ENCODE measurements around the gene PRR36. TPM values are rescaled to one million over a fixed set of nuclear protein-coding genes. Genes with fewer than 3 reads are reported as not detected.

PRR36 gene
- total RNA-seq, 6 donors from 2014 or later = 0.46 to 9.4 (median 2.7) TPM

GRCh38 chr19:7904074-7905020 is 30.2 kb upstream of the PRR36 start:
- peak overlapping the region; percentile 86 to 93 (median 91) for H3K27ac ChIP-seq
- 24 to 31% methylated on average over 22 to 30 of the region's 68 CpGs for WGBS, 2 donors
- peaks cover 0 to 22% (median 15%) of the 10 kb centered on the region in 4 donors for H3K36me3 ChIP-seq
- peak overlapping the region; percentile 71 to 99 (median 92) for H3K4me3 ChIP-seq
- H3K9me3 ChIP-seq = no peaks in the 10 kb centered on the region
- no peaks in the 10 kb centered on the region for H3K27me3 ChIP-seq
- peaks cover 31 to 44% (median 33%) of the 10 kb centered on the region in 4 donors for H3K4me1 ChIP-seq
- ATAC-seq (ENCODE audit: low FRiP score in 2 of 2) (peak in 1 of 2 donors; percentile 69), DNase-seq (peak; percentile 36 to 93)
- TF ChIP-seq POLR2AphosphoS5 (IDR thresholded peaks at IDR 0.05) = no peak
- no peak for TF ChIP-seq EP300 (IDR thresholded peaks at IDR 0.05)
- TF ChIP-seq, protein P1, sequence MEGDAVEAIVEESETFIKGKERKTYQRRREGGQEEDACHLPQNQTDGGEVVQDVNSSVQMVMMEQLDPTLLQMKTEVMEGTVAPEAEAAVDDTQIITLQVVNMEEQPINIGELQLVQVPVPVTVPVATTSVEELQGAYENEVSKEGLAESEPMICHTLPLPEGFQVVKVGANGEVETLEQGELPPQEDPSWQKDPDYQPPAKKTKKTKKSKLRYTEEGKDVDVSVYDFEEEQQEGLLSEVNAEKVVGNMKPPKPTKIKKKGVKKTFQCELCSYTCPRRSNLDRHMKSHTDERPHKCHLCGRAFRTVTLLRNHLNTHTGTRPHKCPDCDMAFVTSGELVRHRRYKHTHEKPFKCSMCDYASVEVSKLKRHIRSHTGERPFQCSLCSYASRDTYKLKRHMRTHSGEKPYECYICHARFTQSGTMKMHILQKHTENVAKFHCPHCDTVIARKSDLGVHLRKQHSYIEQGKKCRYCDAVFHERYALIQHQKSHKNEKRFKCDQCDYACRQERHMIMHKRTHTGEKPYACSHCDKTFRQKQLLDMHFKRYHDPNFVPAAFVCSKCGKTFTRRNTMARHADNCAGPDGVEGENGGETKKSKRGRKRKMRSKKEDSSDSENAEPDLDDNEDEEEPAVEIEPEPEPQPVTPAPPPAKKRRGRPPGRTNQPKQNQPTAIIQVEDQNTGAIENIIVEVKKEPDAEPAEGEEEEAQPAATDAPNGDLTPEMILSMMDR (IDR thresholded peaks at IDR 0.05) = no peak
- TF ChIP-seq POLR2A (IDR thresholded peaks at IDR 0.05) = no peak

GRCh38 chr19:7903244-7904073 is 29.3 kb upstream of the PRR36 start, which contains the start of gene MAP2K7:
TSS of gene MAP2K7 (plus strand) at chr19:7903877. CDS start at chr19:7903945, 68 bp downstream.
- peaks cover 0 to 17% (median 11%) of the 10 kb centered on the region in 4 donors for H3K36me3 ChIP-seq
- peak within 1 kb of the TSS; percentile 86 to 93 (median 91) for H3K27ac ChIP-seq
- peak; percentile 65 to 90 for TF ChIP-seq POLR2AphosphoS5 (IDR thresholded peaks at IDR 0.05)
- TF ChIP-seq, protein P1 (IDR thresholded peaks at IDR 0.05) = peak; percentile 10 to 94 (median 61)
- TF ChIP-seq EP300 (IDR thresholded peaks at IDR 0.05) = peak in 1 of 4 donors; percentile 77
- TF ChIP-seq POLR2A (IDR thresholded peaks at IDR 0.05) = peak in 3 of 4 donors; percentile 35 to 94 (median 65)
- ATAC-seq (ENCODE audit: low FRiP score in 2 of 2) = peak; percentile 94 to 95
- H3K9me3 ChIP-seq = no peaks in the 10 kb centered on the region
- DNase-seq = peak; percentile 99 to 100
- peaks cover 31 to 44% (median 33%) of the 10 kb centered on the region in 4 donors for H3K4me1 ChIP-seq
- peak within 1 kb of the TSS; percentile 71 to 99 (median 92) for H3K4me3 ChIP-seq
- WGBS, 2 donors = 0 to 4% methylated on average over 21 to 69 of the region's 89 CpGs
- H3K27me3 ChIP-seq = no peaks in the 10 kb centered on the region

GRCh38 chr19:7902796-7903243 is 28.6 kb upstream of the PRR36 start:
- ATAC-seq (ENCODE audit: low FRiP score in 2 of 2) = peak in 1 of 2 donors; percentile 5
- H3K4me1 ChIP-seq = peaks cover 31 to 44% (median 33%) of the 10 kb centered on the region in 4 donors
- H3K9me3 ChIP-seq = no peaks in the 10 kb centered on the region
- H3K27ac ChIP-seq = peak overlapping the region; percentile 82 to 90 (median 87)
- TF ChIP-seq POLR2AphosphoS5 (IDR thresholded peaks at IDR 0.05) = peak in 1 of 2 donors; percentile 26
- TF ChIP-seq EP300 (IDR thresholded peaks at IDR 0.05) = no peak
- WGBS, 2 donors = 8 to 15% methylated on average over 11 to 18 of the region's 20 CpGs
- H3K4me3 ChIP-seq = peak overlapping the region; percentile 30 to 99 (median 82)
- peak in 1 of 2 donors; percentile 74 for DNase-seq
- H3K36me3 ChIP-seq = peaks cover 0 to 17% (median 11%) of the 10 kb centered on the region in 4 donors
- no peaks in the 10 kb centered on the region for H3K27me3 ChIP-seq

DNA sequence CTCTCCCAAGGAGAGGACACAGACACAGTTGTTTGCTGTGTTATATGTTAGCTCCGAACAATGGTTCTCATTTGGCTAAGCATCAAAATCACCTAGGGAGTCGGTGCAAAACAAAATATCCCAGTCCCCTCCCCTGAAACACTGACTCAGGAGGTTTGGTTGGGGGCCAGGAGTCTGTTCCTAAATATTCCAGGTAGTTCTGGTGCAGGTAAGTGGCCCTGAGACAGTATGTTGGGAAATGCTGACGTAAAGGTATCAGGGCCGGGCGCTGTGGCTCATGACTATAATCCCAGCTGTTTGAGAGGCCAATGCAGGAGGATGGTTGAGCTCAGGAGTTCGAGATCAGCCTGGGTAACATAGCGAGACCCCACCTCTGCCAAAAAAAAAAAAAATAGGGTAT is 27.1 kb upstream of the PRR36 start:
- H3K27ac ChIP-seq = no peak overlapping the region
- ATAC-seq (ENCODE audit: low FRiP score in 2 of 2) (no peak), DNase-seq (no peak)
- H3K27me3 ChIP-seq = no peaks in the 10 kb centered on the region
- H3K4me3 ChIP-seq = no peak overlapping the region
- H3K9me3 ChIP-seq = no peaks in the 10 kb centered on the region
- peaks cover 27 to 33% (median 31%) of the 10 kb centered on the region in 4 donors for H3K4me1 ChIP-seq
- TF ChIP-seq POLR2A (IDR thresholded peaks at IDR 0.05) (no peak), POLR2AphosphoS5 (IDR thresholded peaks at IDR 0.05) (no peak), EP300 (IDR thresholded peaks at IDR 0.05) (no peak)
- TF ChIP-seq, protein P1 (IDR thresholded peaks at IDR 0.05) = no peak
- WGBS, 2 donors = 90 to 91% methylated on average over 7 of the region's 7 CpGs
- peaks cover 0 to 12% (median 7%) of the 10 kb centered on the region in 4 donors for H3K36me3 ChIP-seq
